GM18502 (cell line): Measurements from ENCODE around the gene CFAP97.
"Not testable (repeated sequence)": the region's sequence is repeated elsewhere in the genome, so short reads cannot be mapped to it uniquely, and the experiment has no call there.

ENCODE experiments used
- ATAC-seq: cut with Tn5 transposase; IDR thresholded peaks from one replicate; pipeline ENCODE4 v1.9.1; 2021; ENCODE audit warnings: mild to moderate bottlenecking; ENCODE audit not compliant: unreplicated experiment, poor library complexity

Gene CFAP97

GRCh38 chr4:185202984-185203485, 765 bp downstream of the CFAP97 start:
- ATAC-seq: peak; percentile 2

GRCh38 chr4:185201977-185202962, 1.5 kb downstream of the CFAP97 start:
- ATAC-seq: no peak

DNA sequence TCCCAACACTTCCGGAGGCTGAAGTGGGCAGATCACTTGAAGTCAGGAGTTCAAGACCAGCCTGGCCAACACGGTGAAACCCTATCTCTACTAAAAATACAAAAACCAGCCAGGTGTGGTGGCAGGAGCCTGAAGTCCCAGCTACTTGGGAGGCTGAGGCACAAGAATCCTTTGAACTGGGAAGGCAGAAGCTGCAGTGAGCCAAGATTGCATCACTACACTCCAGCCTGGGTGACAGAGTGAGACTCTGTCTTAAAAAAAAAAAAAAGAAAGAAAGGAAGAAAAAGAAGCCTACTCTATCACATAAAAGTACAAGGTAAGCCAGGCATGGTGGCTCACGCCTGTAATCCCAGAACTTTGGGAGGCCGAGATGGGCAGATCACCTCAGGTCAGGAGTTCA, 5.6 kb downstream of the CFAP97 start:
- ATAC-seq: not testable (repeated sequence)

GRCh38 chr4:185196437-185196836, 7.4 kb downstream of the CFAP97 start:
- ATAC-seq: no peak

DNA sequence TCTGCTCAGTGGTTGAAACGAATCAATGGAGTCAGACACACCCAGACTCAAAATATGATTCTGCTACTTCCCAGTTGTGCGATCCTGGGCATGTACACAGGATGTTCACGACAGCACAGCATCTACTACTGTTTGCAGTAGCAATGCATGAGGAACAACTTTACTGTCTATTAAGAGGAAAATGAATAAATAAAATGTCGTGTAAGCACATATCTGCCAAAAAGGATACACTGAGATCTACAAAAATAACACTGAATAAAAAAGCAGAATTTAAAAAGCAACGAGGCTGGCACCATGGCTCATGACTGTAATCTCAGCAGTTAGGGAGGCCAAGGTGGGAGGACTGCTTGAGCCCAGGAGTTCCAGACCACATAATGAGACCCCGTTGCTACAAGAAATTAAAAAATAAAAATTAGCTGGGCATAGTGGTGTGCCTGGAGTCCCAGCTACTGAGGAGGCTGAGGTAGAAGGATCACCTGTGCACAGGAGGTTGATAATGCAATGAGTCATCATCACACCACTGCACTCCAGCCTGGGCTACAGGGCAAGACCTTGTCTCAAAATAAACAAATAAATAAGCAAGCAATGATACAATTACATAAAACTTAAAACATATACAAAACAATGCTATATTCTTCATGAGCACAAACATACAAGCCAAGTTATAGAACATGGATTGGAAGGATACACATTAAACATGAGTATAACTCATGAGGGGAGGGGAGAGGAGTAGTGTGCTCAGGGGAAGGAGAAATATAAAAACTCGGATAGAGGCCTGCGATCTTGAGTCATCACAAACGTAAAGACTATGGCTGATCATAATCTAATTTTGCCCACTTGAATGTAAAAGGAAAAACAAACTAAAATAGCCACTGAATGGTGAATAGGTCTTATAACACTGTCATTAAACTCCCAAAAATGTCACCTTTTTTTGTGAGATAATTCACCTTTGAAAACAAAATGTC, 8.6 kb downstream of the CFAP97 start:
- ATAC-seq: no peak

DNA sequence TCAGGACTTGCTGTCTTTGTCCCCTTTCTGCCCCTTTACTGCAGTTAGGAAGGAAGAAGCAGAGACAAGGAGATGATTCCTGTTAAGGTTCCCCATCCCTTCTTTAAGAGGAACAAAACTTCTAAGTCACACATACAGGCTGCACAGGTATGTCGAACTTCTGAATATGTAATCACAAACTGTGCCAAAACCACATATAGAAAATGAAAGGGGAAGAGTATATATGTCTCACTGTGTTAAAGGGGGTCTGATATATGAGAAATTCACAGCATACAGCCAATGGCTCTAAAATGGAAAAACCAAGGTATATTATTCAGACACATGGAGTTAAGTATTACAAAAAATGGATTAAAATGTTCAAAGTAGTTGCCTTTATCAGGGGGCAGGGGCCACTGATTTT, 11.7 kb downstream of the CFAP97 start:
- peak; percentile 91 for ATAC-seq

- ATAC-seq: no peak
These were observed 13.4 kb downstream of the CFAP97 start for GRCh38 chr4:185190306-185190856.

DNA sequence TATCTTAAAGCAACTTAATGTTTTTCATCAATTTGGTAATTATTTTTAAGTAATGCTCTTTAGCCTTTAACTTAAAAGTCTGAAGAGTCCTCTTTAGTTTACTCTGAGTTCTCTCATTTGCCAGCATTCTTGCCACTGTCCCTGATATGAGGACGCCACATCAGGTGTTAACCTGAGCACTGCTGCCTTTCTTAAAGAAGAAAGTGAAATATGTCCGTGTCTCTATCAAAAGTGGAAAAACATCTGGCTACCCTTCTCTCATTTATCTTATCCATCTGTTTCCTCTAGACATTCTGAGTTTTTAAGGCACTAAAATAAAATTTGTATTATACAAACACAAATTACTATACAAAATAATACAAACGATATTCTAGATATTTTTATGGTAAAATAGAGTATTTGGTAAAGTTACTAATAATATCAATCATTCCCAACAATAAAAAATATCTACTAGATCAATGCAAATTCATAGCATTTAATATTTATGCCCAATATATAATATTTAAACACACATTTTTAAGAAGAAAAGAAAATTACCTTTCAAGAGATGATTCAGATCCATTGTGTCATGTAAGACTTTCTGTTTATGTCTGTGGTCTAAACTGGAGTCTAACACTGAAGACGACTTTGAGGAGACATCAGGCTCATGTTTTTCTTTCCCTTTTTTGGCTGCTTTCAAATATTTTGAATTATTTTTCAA, 14.0 kb downstream of the CFAP97 start:
- ATAC-seq: no peak

DNA sequence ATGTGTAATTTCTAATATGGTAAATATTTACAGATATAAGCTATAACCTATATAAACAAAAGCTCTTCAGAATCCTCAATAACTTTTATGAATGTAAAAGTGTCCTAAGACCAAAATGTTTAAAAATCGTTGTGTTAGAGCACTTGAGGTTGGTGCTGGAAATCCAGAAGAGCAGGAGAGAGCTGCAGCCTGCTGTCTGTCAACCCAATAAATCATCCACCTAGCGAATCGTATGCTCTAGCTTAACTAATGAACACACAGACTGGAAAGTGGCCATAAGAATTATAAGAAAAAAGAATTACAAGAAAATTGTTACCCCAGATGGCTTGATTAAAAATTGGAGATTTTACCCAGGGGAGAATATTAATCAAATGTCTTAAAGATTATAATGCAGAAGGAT, 17.0 kb downstream of the CFAP97 start:
- ATAC-seq: no peak

GRCh38 chr4:185183622-185184281, 20.0 kb downstream of the CFAP97 start:
- ATAC-seq: no peak

GRCh38 chr4:185182239-185182638, 21.6 kb downstream of the CFAP97 start:
- ATAC-seq: no peak

GRCh38 chr4:185179488-185179887, 24.3 kb downstream of the CFAP97 start:
- no peak for ATAC-seq

GRCh38 chr4:185171373-185172071, 32.3 kb downstream of the CFAP97 start:
- peak; percentile 87 for ATAC-seq

- ATAC-seq: no peak
These were observed 36.6 kb downstream of the CFAP97 start for GRCh38 chr4:185167234-185167633.

- ATAC-seq: peak; percentile 96
These were observed 38.2 kb downstream of the CFAP97 start for GRCh38 chr4:185165605-185166063.

GRCh38 chr4:185151296-185151695, 52.5 kb downstream of the CFAP97 start:
- no peak for ATAC-seq

GRCh38 chr4:185149392-185149791, 54.4 kb downstream of the CFAP97 start:
- no peak for ATAC-seq

DNA sequence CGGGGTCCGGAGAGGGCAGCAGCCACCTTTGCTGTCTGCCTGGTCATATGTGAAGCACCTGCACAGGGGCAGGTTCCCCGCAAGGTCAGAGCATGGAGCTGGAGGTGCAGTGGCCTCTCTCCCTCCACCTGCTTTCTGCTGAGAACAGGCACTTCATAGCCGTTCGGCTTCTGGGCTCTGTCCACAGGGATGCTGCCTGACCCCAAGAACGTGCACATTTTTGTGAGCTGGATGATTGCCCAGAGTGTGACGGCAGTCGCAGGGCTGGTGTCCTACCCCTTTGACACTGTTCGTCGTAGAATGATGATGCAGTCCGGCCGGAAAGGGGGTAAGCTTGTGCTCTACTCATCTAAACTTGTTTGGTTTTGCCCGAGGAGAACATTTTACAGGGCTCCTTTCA, 58.2 kb downstream of the CFAP97 start:
- no peak for ATAC-seq
